Testis (tissue), 3 donors: ENCODE data around the gene TRIM22. TPM values are rescaled to one million over a fixed set of nuclear protein-coding genes. Genes with fewer than 3 reads are reported as not detected.

Source experiments
- DNase-seq: peaks from one replicate; pipeline ENCODE4 v3.0.0-alpha.2; 2019
- H3K27ac ChIP-seq, 2 donors: fragments of 200-600 bp; sonication (generic); one replicate each; pipeline ENCODE4 v1.5.1; 2019
- H3K27me3 ChIP-seq: fragments of 200-600 bp; sonication (generic); one replicate; pipeline ENCODE4 v1.5.1; 2019
- H3K36me3 ChIP-seq: fragments of 200-600 bp; sonication (generic); one replicate; pipeline ENCODE4 v1.5.1; 2017; ENCODE audit warnings: low read depth; ENCODE audit errors: missing control alignments
- H3K4me1 ChIP-seq: fragments of 200-600 bp; sonication (generic); one replicate; pipeline ENCODE4 v1.5.1; 2019
- H3K4me3 ChIP-seq, 2 donors: fragments of 200-600 bp; sonication (generic); one replicate each; pipeline ENCODE4 v1.5.1; 2017 to 2019
- H3K9me3 ChIP-seq: fragments of 200-600 bp; sonication (generic); one replicate; pipeline ENCODE4 v1.5.1; 2017
- CTCF ChIP-seq, 3 experiments: fragments of 450-650 bp in 2 of 3; fragments of 200-600 bp in 1 of 3; sonication (generic) in 1 of 3; IDR thresholded peaks; one replicate each; pipeline ENCODE4 v1.5.1; 2016 to 2019; ENCODE audit warnings: antibody characterized with exemption in 3 of 3, mild to moderate bottlenecking in 2 of 3, moderate library complexity in 1 of 3
- POLR2A ChIP-seq: fragments of 450-650 bp; IDR thresholded peaks from one replicate; pipeline ENCODE4 v1.6.1; 2017; ENCODE audit warnings: antibody characterized with exemption, mild to moderate bottlenecking, moderate library complexity
- WGBS, 2 donors: methylation state at CpG; one replicate each; pipeline ENCODE4 v1.1.5; 2018; 5-methylcytosine and 5-hydroxymethylcytosine counted together
- intact Hi-C: fragments of 100-400 bp; cut with DNase I; formaldehyde crosslinking; loops from one replicate; pipeline ENCODE4 v1.15.1; 2023; ENCODE audit warnings: low total_unique reads
- polyA plus RNA-seq: library from polyadenylated mRNA; stranded (reverse); fragments of 350-450 nt; fragmentation: Illumina TruSeq; extraction: RNeasy Lipid Tissue Mini Kit (QIAGEN cat#74804); gene quantifications from one replicate; pipeline ENCODE4 v1.2.3, GENCODE V29; 2014; ENCODE audit warnings: low read depth, low replicate concordance; ENCODE audit not compliant: insufficient read depth
- total RNA-seq, 2 donors: library from RNA; depleted of rRNA; stranded (reverse); fragments of >200 nt; gene quantifications; one replicate each; pipeline ENCODE4 v1.2.3, GENCODE V29; 2016

TRIM22 gene
- total and polyA plus RNA-seq, 3 donors from 2014 or later = 25.0 to 30.3 (median 25.0) TPM

- WGBS, 2 donors = 87 to 92% methylated on average over 10 of the region's 10 CpGs
- H3K27me3 ChIP-seq = no peaks in the 10 kb centered on the region
- H3K27ac ChIP-seq = no peak overlapping the region
- no peak for TF ChIP-seq POLR2A
- no peak for TF ChIP-seq CTCF (IDR thresholded peaks at IDR 0.05)
- intact Hi-C loops = no loop called here
- H3K36me3 ChIP-seq = no peaks in the 10 kb centered on the region
- DNase-seq = no peak
- no peak overlapping the region for H3K4me3 ChIP-seq
- no peaks in the 10 kb centered on the region for H3K4me1 ChIP-seq
- H3K9me3 ChIP-seq = no peaks in the 10 kb centered on the region
Measured at GRCh38 chr11:5700421-5701054, 10.9 kb downstream of the TRIM22 start.

GRCh38 chr11:5701055-5701577 lies 11.5 kb downstream of the TRIM22 start:
- intact Hi-C loops = no loop called here
- WGBS, 2 donors = 74 to 89% methylated on average over 3 of the region's 3 CpGs
- no peak for DNase-seq

DNA sequence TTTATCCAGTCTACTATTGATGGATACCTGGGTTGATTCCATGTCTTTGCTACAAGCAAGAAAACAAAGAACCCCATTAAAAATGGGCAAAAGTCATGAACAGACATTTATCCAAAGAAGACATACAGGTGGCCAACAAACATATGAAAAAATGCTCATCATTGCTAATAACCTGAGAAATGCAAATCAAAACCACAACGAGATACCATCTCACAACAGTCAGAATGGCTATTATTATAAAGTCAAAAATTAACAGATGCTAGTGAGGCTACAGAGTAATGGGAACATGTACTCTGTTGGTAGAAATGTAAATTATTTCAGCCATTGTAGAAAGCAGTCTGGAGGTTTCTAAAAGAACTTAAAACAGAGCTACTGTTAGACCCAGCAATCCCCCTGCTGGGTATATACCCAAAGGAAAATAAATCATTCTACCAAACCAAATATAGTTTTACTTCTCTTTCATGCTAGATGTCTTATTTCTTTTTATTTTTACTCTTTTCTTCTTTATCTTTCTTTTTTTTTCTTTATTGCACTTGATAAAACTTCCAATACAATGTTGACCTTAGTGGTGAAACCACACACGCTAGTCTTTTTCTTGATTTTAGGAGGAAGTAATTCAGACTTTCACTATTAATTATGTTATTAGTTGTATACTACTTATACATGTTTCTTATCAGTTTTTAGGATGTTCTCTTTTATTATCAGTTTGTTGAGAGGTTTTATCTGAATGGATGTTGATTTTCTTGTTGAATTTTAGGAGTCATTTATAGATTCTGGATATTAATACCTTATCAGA lies 14.3 kb downstream of the TRIM22 start:
- H3K4me1 ChIP-seq = no peaks in the 10 kb centered on the region
- H3K4me3 ChIP-seq = no peak overlapping the region
- 89 to 98% methylated on average over 2 of the region's 2 CpGs for WGBS, 2 donors
- intact Hi-C loops = no loop called here
- DNase-seq = no peak
- no peaks in the 10 kb centered on the region for H3K9me3 ChIP-seq
- H3K27ac ChIP-seq = no peak overlapping the region
- H3K36me3 ChIP-seq = no peaks in the 10 kb centered on the region
- H3K27me3 ChIP-seq = no peaks in the 10 kb centered on the region
- TF ChIP-seq CTCF (IDR thresholded peaks at IDR 0.05) = no peak
- TF ChIP-seq POLR2A = no peak

More at GRCh38 chr11:5701055-5701577, 11.5 kb downstream of the TRIM22 start:
- Histone ChIP-seq H3K4me3 (no peak overlapping the region), H3K9me3 (no peaks in the 10 kb centered on the region), H3K27me3 (no peaks in the 10 kb centered on the region), H3K27ac (no peak overlapping the region), H3K36me3 (no peaks in the 10 kb centered on the region), H3K4me1 (no peaks in the 10 kb centered on the region)
- TF ChIP-seq POLR2A = no peak
- TF ChIP-seq CTCF (IDR thresholded peaks at IDR 0.05) = no peak

- no peak for TF ChIP-seq POLR2A
- TF ChIP-seq CTCF (IDR thresholded peaks at IDR 0.05) = no peak
- Histone ChIP-seq H3K27ac (no peak overlapping the region), H3K27me3 (no peaks in the 10 kb centered on the region), H3K4me3 (no peak overlapping the region), H3K36me3 (no peaks in the 10 kb centered on the region), H3K9me3 (no peaks in the 10 kb centered on the region), H3K4me1 (no peaks in the 10 kb centered on the region)
- intact Hi-C loops = no loop called here
- no peak for DNase-seq
- 94 to 96% methylated on average over 4 of the region's 4 CpGs for WGBS, 2 donors
Measured at GRCh38 chr11:5705688-5706087, 16.1 kb downstream of the TRIM22 start.
